ENCODE results near the gene CHRNA3.

GRCh38 chr15:78634210-78635145, 13.7 kb upstream of the CHRNA3 start:
- TF ChIP-seq CTCF (conservative IDR thresholded peaks at IDR 0.05 in 1 of 2, IDR thresholded peaks at IDR 0.05 in 1 of 2; ENCODE audit: extremely low read depth in 1 of 2, insufficient read depth in 1 of 2, low read depth in 1 of 2, low read length in 2 of 2) (no peak), EZH2 (IDR thresholded peaks at IDR 0.05; ENCODE audit: borderline replicate concordance, low read length) (no peak)

Measured in mammary epithelial cell (primary cell).